Effector memory CD4-positive, alpha-beta T cell (primary cell): ENCODE data around the gene RPL5.
A peak's percentile ranks its signal among the peaks of the same experiment; 100 is the strongest.

Source experiments
- DNase-seq, 3 donors: peaks; one replicate each; pipeline ENCODE4 v3.0.0-alpha.2; 2020
- H3K27ac ChIP-seq: 2 replicates; pipeline ENCODE4 v1.7.0; 2013; ENCODE audit warnings: mild to moderate bottlenecking, low read length, moderate library complexity; ENCODE audit not compliant: insufficient read depth, poor library complexity, severe bottlenecking
- H3K27me3 ChIP-seq: replicated peaks from 2 replicates; pipeline ENCODE4 v1.7.0; 2013; ENCODE audit warnings: mild to moderate bottlenecking, low read length; ENCODE audit not compliant: insufficient read depth, control insufficient read depth, poor library complexity, severe bottlenecking
- H3K36me3 ChIP-seq: 2 replicates; pipeline ENCODE4 v1.7.0; 2013; ENCODE audit warnings: mild to moderate bottlenecking, low read length, moderate library complexity; ENCODE audit not compliant: control insufficient read depth, insufficient read depth
- H3K4me1 ChIP-seq: 2 replicates; pipeline ENCODE4 v1.7.0; 2013; ENCODE audit warnings: low read length, mild to moderate bottlenecking; ENCODE audit not compliant: control insufficient read depth, insufficient read depth, poor library complexity, severe bottlenecking
- H3K4me3 ChIP-seq: 2 replicates; pipeline ENCODE4 v1.7.0; 2013; ENCODE audit warnings: low read length, low read depth, mild to moderate bottlenecking; ENCODE audit not compliant: insufficient read depth, poor library complexity, severe bottlenecking
- H3K9me3 ChIP-seq: 2 replicates; pipeline ENCODE4 v1.7.0; 2013; ENCODE audit warnings: mild to moderate bottlenecking, low read length, moderate library complexity; ENCODE audit not compliant: control insufficient read depth

RPL5 gene

GRCh38 chr1:92853299-92853698, 21.5 kb downstream of the RPL5 start:
- DNase-seq: no peak
- no peaks in the 10 kb centered on the region for H3K4me1 ChIP-seq
- no peak overlapping the region for H3K4me3 ChIP-seq
- H3K27ac ChIP-seq: no peak overlapping the region
- no peaks in the 10 kb centered on the region for H3K9me3 ChIP-seq
- H3K27me3 ChIP-seq: no peaks in the 10 kb centered on the region
- peaks cover 10% of the 10 kb centered on the region for H3K36me3 ChIP-seq

- Histone ChIP-seq H3K9me3 (no peaks in the 10 kb centered on the region), H3K4me1 (no peaks in the 10 kb centered on the region), H3K36me3 (peaks cover 9% of the 10 kb centered on the region), H3K4me3 (no peak overlapping the region), H3K27ac (no peak overlapping the region), H3K27me3 (no peaks in the 10 kb centered on the region)
- DNase-seq: no peak
These were observed 22.4 kb downstream of the RPL5 start for GRCh38 chr1:92854101-92854785.

- no peak overlapping the region for H3K4me3 ChIP-seq
- H3K9me3 ChIP-seq: no peaks in the 10 kb centered on the region
- DNase-seq: no peak
- H3K36me3 ChIP-seq: no peaks in the 10 kb centered on the region
- no peaks in the 10 kb centered on the region for H3K27me3 ChIP-seq
- no peak overlapping the region for H3K27ac ChIP-seq
- H3K4me1 ChIP-seq: no peaks in the 10 kb centered on the region
These were observed 23.4 kb downstream of the RPL5 start for GRCh38 chr1:92855236-92855635.

GRCh38 chr1:92857817-92858216, 26.0 kb downstream of the RPL5 start:
- Histone ChIP-seq H3K9me3 (no peaks in the 10 kb centered on the region), H3K27ac (no peak overlapping the region), H3K4me3 (no peak overlapping the region), H3K27me3 (no peaks in the 10 kb centered on the region), H3K4me1 (no peaks in the 10 kb centered on the region), H3K36me3 (no peaks in the 10 kb centered on the region)
- DNase-seq: no peak

- no peaks in the 10 kb centered on the region for H3K36me3 ChIP-seq
- H3K9me3 ChIP-seq: no peaks in the 10 kb centered on the region
- H3K4me3 ChIP-seq: no peak overlapping the region
- no peak overlapping the region for H3K27ac ChIP-seq
- peak; percentile 9 to 43 (median 25) for DNase-seq
- no peaks in the 10 kb centered on the region for H3K27me3 ChIP-seq
- H3K4me1 ChIP-seq: no peaks in the 10 kb centered on the region
These were observed 26.9 kb downstream of the RPL5 start for GRCh38 chr1:92858564-92859399.

- H3K4me1 ChIP-seq: no peaks in the 10 kb centered on the region
- no peak for DNase-seq
- H3K36me3 ChIP-seq: no peaks in the 10 kb centered on the region
- H3K27ac ChIP-seq: no peak overlapping the region
- no peaks in the 10 kb centered on the region for H3K9me3 ChIP-seq
- no peak overlapping the region for H3K4me3 ChIP-seq
- H3K27me3 ChIP-seq: no peaks in the 10 kb centered on the region
These were observed 27.7 kb downstream of the RPL5 start for GRCh38 chr1:92859400-92860039.

GRCh38 chr1:92862605-92863004, 30.8 kb downstream of the RPL5 start:
- no peaks in the 10 kb centered on the region for H3K9me3 ChIP-seq

GRCh38 chr1:92864131-92864530, 32.3 kb downstream of the RPL5 start:
- Histone ChIP-seq H3K27ac (no peak overlapping the region), H3K36me3 (no peaks in the 10 kb centered on the region), H3K4me1 (no peaks in the 10 kb centered on the region), H3K4me3 (no peak overlapping the region), H3K9me3 (no peaks in the 10 kb centered on the region), H3K27me3 (no peaks in the 10 kb centered on the region)
- no peak for DNase-seq

More at GRCh38 chr1:92862605-92863004, 30.8 kb downstream of the RPL5 start:
- no peak overlapping the region for H3K27ac ChIP-seq
- no peaks in the 10 kb centered on the region for H3K27me3 ChIP-seq
- DNase-seq: no peak
- H3K36me3 ChIP-seq: no peaks in the 10 kb centered on the region
- H3K4me3 ChIP-seq: no peak overlapping the region
- H3K4me1 ChIP-seq: no peaks in the 10 kb centered on the region

- no peak for DNase-seq
- no peak overlapping the region for H3K4me3 ChIP-seq
- peaks cover 6% of the 10 kb centered on the region for H3K36me3 ChIP-seq
- no peaks in the 10 kb centered on the region for H3K4me1 ChIP-seq
- H3K9me3 ChIP-seq: no peaks in the 10 kb centered on the region
- H3K27ac ChIP-seq: no peak overlapping the region
- H3K27me3 ChIP-seq: no peaks in the 10 kb centered on the region
These were observed 38.8 kb downstream of the RPL5 start for GRCh38 chr1:92870591-92870990.

- Histone ChIP-seq H3K27ac (no peak overlapping the region), H3K36me3 (peaks cover 6% of the 10 kb centered on the region), H3K4me3 (no peak overlapping the region), H3K9me3 (no peaks in the 10 kb centered on the region), H3K27me3 (no peaks in the 10 kb centered on the region), H3K4me1 (peaks cover 8% of the 10 kb centered on the region)
- no peak for DNase-seq
These were observed 40.9 kb downstream of the RPL5 start for GRCh38 chr1:92872719-92873118.
